Naive B cell (primary cell): Measurements from ENCODE around the gene GTF3C6. TPM values are rescaled to one million over a fixed set of nuclear protein-coding genes. Genes with fewer than 3 reads are reported as not detected.
"Not testable (repeated sequence)": the region's sequence is repeated elsewhere in the genome, so short reads cannot be mapped to it uniquely, and the experiment has no call there.

ENCODE experiments used
- ATAC-seq, 2 donors: fragments of 150-1000 bp; cut with Tn5 transposase; 2 replicates each; pipeline ENCODE4 v1.10.0; 2021; ENCODE audit warnings: low read depth in 2 of 2, mild to moderate bottlenecking in 2 of 2, moderate library complexity in 2 of 2
- DNase-seq: peaks from one replicate; pipeline ENCODE4 v3.0.0; 2022
- H3K27ac Mint-ChIP-seq, 6 donors: one replicate each; pipeline ENCODE4 v1.8.0; 2020 to 2022; ENCODE audit warnings: mild to moderate bottlenecking in 6 of 6, mixed read lengths in 6 of 6, moderate library complexity in 5 of 6, inconsistent platforms in 2 of 6
- H3K27me3 Mint-ChIP-seq, 3 donors: one replicate each; pipeline ENCODE4 v1.8.0; 2021 to 2022; ENCODE audit warnings: mixed read lengths in 3 of 3, mild to moderate bottlenecking in 1 of 3
- H3K36me3 Mint-ChIP-seq, 2 donors: one replicate each; pipeline ENCODE4 v1.8.0; 2020 to 2022; ENCODE audit warnings: mixed read lengths in 2 of 2, inconsistent platforms in 1 of 2, mild to moderate bottlenecking in 1 of 2
- H3K4me1 Mint-ChIP-seq, 3 donors: one replicate each; pipeline ENCODE4 v1.8.0; 2020 to 2022; ENCODE audit warnings: mixed read lengths in 3 of 3, inconsistent platforms in 1 of 3, mild to moderate bottlenecking in 1 of 3, moderate library complexity in 1 of 3
- H3K4me3 Mint-ChIP-seq, 8 donors: one replicate each; pipeline ENCODE4 v1.8.0; 2020 to 2022; ENCODE audit warnings: mild to moderate bottlenecking in 8 of 8, mixed read lengths in 8 of 8, moderate library complexity in 8 of 8, inconsistent platforms in 2 of 8
- H3K9me3 Mint-ChIP-seq, 7 donors: one replicate each; pipeline ENCODE4 v1.8.0; 2020 to 2022; ENCODE audit warnings: mixed read lengths in 7 of 7, mild to moderate bottlenecking in 5 of 7, inconsistent platforms in 2 of 7, moderate library complexity in 1 of 7
- polyA plus RNA-seq, 6 donors: library from polyadenylated mRNA; unstranded; fragments of 300-500 nt; fragmentation: Illumina TruSeq; gene quantifications; one replicate each; pipeline ENCODE4 v1.2.3, GENCODE V29; 2021; ENCODE audit warnings: low read depth in 6 of 6

Gene GTF3C6
- polyA plus RNA-seq, 6 donors from 2014 or later: 90.8 to 109 (median 101) TPM

DNA sequence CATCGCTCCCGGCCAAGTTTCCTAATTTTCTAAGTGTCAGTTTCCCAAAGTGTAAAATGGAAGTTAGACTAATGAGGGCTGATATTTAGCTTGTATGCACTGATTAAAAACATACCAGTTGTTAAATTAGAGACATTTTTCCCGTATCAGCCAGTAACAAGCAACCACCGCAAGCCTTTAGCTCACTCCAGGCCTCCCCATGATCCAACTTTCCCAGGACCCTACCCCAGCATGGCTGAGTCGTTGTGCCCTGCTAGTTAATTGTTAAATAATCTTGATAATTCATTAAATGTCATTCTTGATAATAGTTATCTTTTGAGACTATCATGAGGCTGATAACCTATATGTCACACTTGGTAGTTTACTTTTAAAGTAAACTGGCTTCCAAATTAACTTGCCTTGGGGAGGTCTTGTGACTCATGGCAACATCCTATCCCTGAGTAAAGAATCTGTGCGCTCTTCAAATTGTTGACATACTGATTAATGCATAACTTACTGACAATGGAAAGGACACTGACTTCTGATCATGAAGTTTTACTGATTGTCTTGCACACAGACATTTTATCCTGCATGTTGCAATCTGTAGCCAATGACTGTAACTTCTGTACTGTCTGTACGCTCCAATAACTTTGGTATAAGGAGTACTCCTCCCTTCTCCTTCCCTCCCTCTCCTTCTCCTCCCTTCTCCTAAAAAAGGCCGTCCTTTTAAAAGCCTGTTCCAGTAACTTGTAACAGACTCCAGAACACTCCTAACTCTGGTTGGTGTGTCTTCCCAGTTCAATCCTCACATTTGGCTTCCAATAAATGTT is 6.3 kb upstream of the GTF3C6 start:
- no peak for DNase-seq
- no peaks in the 10 kb centered on the region for H3K36me3 Mint-ChIP-seq
- H3K4me1 Mint-ChIP-seq: peaks cover 0 to 3% (median 2%) of the 10 kb centered on the region in 3 donors
- no peak overlapping the region for H3K27ac Mint-ChIP-seq
- no peak overlapping the region for H3K4me3 Mint-ChIP-seq
- H3K9me3 Mint-ChIP-seq: no peaks in the 10 kb centered on the region
- peaks cover 0 to 6% (median 0%) of the 10 kb centered on the region in 3 donors for H3K27me3 Mint-ChIP-seq
- ATAC-seq: no peak

- peaks cover 0 to 6% (median 0%) of the 10 kb centered on the region in 3 donors for H3K27me3 Mint-ChIP-seq
- ATAC-seq: no peak
- H3K9me3 Mint-ChIP-seq: no peaks in the 10 kb centered on the region
- peak overlapping the region in 1 of 8 donors; percentile 24 for H3K4me3 Mint-ChIP-seq
- H3K27ac Mint-ChIP-seq: no peak overlapping the region
- peaks cover 3 to 10% (median 6%) of the 10 kb centered on the region in 3 donors for H3K4me1 Mint-ChIP-seq
- no peak for DNase-seq
- no peaks in the 10 kb centered on the region for H3K36me3 Mint-ChIP-seq
These were observed 4.7 kb upstream of the GTF3C6 start for GRCh38 chr6:110953633-110954303.

- Mint-ChIP-seq H3K27me3 (no peaks in the 10 kb centered on the region), H3K4me1 (peaks cover 3 to 20% (median 6%) of the 10 kb centered on the region in 3 donors), H3K36me3 (peaks cover 0 to 8% of the 10 kb centered on the region in 2 donors), H3K4me3 (peak overlapping the region in 3 of 8 donors; percentile 15 to 78 (median 51)), H3K27ac (peak overlapping the region in 2 of 6 donors; percentile 61 to 78), H3K9me3 (no peaks in the 10 kb centered on the region)
- no peak for DNase-seq
- no peak for ATAC-seq
These were observed 1.5 kb downstream of the GTF3C6 start for GRCh38 chr6:110960014-110960390.

GRCh38 chr6:110962636-110963035 is 4.1 kb downstream of the GTF3C6 start:
- H3K9me3 Mint-ChIP-seq, H3K4me3 Mint-ChIP-seq, DNase-seq, ATAC-seq, H3K27me3 Mint-ChIP-seq: not testable (repeated sequence)
- Mint-ChIP-seq H3K27ac (peak overlapping the region in 1 of 6 donors; percentile 84), H3K4me1 (peaks cover 0 to 20% (median 3%) of the 10 kb centered on the region in 3 donors), H3K36me3 (peaks cover 11 to 19% of the 10 kb centered on the region in 2 donors)

DNA sequence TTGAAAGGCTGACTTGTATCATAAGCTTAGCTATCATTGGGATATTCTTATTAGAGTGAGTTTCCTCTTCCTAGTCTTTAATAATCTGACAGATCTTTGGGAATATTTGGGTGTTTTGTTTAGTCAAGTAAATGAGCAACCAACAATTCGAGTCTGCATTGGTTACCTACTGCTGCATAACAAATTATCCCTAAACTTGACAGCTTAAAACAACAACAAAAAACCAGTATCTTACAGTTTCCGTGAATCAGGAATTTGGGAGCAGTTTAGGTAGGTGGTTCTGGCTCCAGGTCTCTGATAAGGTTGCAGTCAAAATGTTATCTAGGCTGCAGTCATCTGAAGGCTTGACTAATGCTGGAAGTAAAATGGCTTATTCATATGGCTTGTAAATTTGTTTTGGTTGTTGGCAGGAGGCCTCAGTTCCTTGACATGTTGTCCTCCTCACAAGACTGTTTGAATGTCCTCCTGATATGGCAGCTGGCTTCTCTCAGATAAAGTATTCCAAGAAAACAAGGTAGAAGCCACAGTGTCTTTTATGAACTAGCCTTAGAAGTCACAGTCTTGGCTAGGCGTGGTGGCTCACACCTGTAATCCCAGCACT is 7.2 kb downstream of the GTF3C6 start:
- Mint-ChIP-seq H3K27ac (no peak overlapping the region), H3K36me3 (peaks cover 14 to 19% of the 10 kb centered on the region in 2 donors), H3K27me3 (no peaks in the 10 kb centered on the region), H3K4me3 (no peak overlapping the region), H3K4me1 (no peaks in the 10 kb centered on the region), H3K9me3 (no peaks in the 10 kb centered on the region)
- no peak for ATAC-seq
- DNase-seq: no peak

DNA sequence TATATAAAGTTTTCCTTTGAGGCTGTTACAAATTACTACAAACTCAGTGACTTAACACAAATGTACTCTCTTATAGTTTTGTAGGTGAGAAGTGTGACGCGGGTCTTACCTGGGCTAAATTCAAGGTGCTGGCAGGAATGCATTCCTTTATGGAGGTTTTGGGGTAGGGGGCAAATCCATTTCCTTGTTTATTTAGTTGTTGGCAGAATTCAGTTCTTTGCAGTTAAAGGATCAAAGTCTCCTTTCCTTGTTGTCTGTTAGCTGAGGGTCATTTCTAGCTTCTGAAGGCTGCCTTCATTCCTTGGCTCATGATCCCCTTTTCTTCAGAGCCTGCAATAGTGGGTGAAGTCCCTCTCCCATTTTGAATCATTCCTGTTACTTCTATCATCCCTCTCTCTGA is 10.2 kb downstream of the GTF3C6 start:
- ATAC-seq, DNase-seq, H3K27me3 Mint-ChIP-seq, H3K4me1 Mint-ChIP-seq, H3K27ac Mint-ChIP-seq, H3K9me3 Mint-ChIP-seq, H3K4me3 Mint-ChIP-seq: not testable (repeated sequence)
- H3K36me3 Mint-ChIP-seq: peaks cover 11 to 14% of the 10 kb centered on the region in 2 donors

DNA sequence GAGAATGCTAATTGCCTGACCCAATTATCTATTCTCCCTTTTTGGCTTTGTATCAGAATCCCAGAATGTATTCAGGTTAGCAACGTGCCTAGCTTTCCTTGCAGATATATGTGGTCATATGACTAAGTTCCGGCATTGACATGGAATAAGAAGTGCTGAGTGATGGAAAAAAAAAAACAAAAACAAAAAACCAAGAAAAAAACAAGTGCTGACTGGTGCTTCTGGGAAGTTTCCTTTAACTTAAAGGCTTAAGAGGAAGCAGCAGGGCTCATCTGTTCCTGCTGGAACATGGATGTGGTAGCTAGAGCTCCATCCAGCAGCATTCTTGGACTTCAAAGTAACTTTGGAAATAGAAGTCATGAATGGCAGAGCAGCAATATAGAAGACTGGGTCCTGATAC is 13.0 kb downstream of the GTF3C6 start:
- no peaks in the 10 kb centered on the region for H3K27me3 Mint-ChIP-seq
- DNase-seq (no peak), ATAC-seq (no peak)
- no peak overlapping the region for H3K27ac Mint-ChIP-seq
- H3K4me1 Mint-ChIP-seq: peaks cover 0 to 3% (median 0%) of the 10 kb centered on the region in 3 donors
- H3K36me3 Mint-ChIP-seq: peaks cover 6 to 7% of the 10 kb centered on the region in 2 donors
- no peaks in the 10 kb centered on the region for H3K9me3 Mint-ChIP-seq
- H3K4me3 Mint-ChIP-seq: no peak overlapping the region

DNA sequence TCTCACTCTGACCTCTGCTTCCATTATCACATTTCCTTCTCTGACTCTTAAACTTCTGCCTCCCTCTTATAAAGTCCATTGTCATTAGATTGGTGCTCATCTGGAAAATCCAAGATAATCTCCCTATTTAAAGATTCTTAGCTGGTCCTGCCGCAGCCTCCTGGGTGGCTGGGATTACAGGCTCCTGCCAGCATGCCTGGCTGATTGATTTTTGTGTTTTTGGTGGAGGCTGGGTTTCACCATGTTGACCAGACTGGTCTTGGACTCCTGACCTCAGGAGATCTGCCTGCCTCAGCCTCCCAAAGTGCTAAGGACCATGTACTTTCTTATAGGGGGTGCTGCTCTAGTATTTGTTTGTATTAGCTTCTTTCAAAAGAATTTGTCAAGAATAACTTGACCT is 18.1 kb downstream of the GTF3C6 start:
- peaks cover 0 to 3% (median 0%) of the 10 kb centered on the region in 7 donors for H3K9me3 Mint-ChIP-seq
- H3K36me3 Mint-ChIP-seq: peaks cover 0 to 9% of the 10 kb centered on the region in 2 donors
- H3K4me3 Mint-ChIP-seq: peak overlapping the region in 1 of 8 donors; percentile 55
- peaks cover 13 to 17% (median 13%) of the 10 kb centered on the region in 3 donors for H3K4me1 Mint-ChIP-seq
- peak overlapping the region in 1 of 6 donors; percentile 12 for H3K27ac Mint-ChIP-seq
- ATAC-seq (no peak), DNase-seq (no peak)
- no peaks in the 10 kb centered on the region for H3K27me3 Mint-ChIP-seq

- peak overlapping the region in 2 of 8 donors; percentile 9 to 94 for H3K4me3 Mint-ChIP-seq
- H3K27me3 Mint-ChIP-seq: no peaks in the 10 kb centered on the region
- DNase-seq: no peak
- H3K27ac Mint-ChIP-seq: peak overlapping the region in 3 of 6 donors; percentile 7 to 39 (median 16)
- peaks cover 0 to 3% (median 0%) of the 10 kb centered on the region in 7 donors for H3K9me3 Mint-ChIP-seq
- no peak for ATAC-seq
- H3K4me1 Mint-ChIP-seq: peaks cover 25 to 34% (median 32%) of the 10 kb centered on the region in 3 donors
- peaks cover 0 to 9% of the 10 kb centered on the region in 2 donors for H3K36me3 Mint-ChIP-seq
These were observed 21.1 kb downstream of the GTF3C6 start for GRCh38 chr6:110979565-110980101.

DNA sequence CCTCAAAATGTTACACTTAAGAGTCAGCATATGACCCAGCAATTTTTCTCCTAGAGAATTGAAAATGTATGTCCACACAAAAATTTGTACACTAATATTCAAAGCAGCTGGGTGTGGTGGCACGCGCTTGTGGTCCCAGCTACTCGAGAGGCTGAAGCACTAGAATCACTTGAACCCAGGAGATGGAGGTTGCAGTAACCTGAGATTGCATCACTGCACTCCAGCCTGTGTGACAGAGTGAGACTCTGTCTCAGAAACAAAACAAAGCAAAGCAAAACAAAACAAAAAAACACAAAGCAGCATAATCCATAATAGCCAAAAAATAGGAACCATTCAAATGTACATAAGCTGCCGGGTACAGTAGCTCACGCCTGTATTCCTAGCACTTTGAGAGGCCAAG is 21.7 kb downstream of the GTF3C6 start:
- H3K27ac Mint-ChIP-seq: peak overlapping the region in 4 of 6 donors; percentile 34 to 99 (median 60)
- ATAC-seq (no peak), DNase-seq (no peak)
- H3K27me3 Mint-ChIP-seq: no peaks in the 10 kb centered on the region
- H3K36me3 Mint-ChIP-seq: peaks cover 0 to 9% of the 10 kb centered on the region in 2 donors
- H3K4me3 Mint-ChIP-seq: peak overlapping the region; percentile 54 to 100 (median 96)
- H3K4me1 Mint-ChIP-seq: peaks cover 25 to 34% (median 32%) of the 10 kb centered on the region in 3 donors
- H3K9me3 Mint-ChIP-seq: peaks cover 0 to 3% (median 0%) of the 10 kb centered on the region in 7 donors

DNA sequence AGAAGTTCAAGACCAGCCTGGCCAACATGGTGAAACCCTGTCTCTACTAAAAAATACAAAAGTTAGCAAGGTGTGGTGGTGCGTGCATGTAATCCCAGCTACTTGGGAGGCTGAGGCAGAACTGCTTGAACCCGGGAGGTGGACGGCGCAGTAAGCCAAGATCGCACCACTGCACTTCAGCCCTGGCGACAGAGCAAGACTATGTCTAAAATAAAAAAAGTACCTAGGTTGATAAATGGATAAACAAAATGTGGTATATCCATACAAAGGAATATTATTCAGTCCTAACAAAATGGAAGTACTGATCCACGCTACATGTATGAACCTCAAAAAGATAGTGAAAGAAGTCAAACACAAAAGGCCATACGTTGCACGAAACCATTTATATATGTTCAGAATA is 22.1 kb downstream of the GTF3C6 start:
- ATAC-seq: no peak
- peaks cover 2 to 9% of the 10 kb centered on the region in 2 donors for H3K36me3 Mint-ChIP-seq
- no peaks in the 10 kb centered on the region for H3K27me3 Mint-ChIP-seq
- no peak for DNase-seq
- H3K27ac Mint-ChIP-seq: peak overlapping the region; percentile 94 to 100 (median 100)
- H3K4me1 Mint-ChIP-seq: peaks cover 25 to 35% (median 32%) of the 10 kb centered on the region in 3 donors
- H3K9me3 Mint-ChIP-seq: peaks cover 0 to 3% (median 0%) of the 10 kb centered on the region in 7 donors
- H3K4me3 Mint-ChIP-seq: peak overlapping the region; percentile 94 to 100 (median 99)

DNA sequence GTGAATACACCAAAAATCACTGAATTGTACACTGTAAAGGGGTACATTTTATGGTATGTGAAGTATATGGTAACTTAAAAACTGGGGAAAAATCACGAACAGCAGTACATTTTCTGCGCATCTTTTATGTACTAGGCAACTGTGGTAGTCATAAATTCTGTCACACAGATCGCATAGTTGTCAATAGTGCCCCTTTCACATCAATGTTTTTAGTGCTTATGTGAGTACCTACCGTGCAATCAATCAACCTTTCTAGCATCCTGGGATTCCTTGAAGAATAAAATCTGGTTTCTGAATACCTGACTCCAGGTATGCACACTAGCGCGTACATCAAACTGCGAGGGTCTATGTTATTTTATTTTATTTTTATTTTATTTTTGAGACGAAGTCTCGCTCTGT is 22.7 kb downstream of the GTF3C6 start:
- Mint-ChIP-seq H3K36me3 (peaks cover 7 to 14% of the 10 kb centered on the region in 2 donors), H3K4me3 (peak overlapping the region; percentile 94 to 100 (median 99)), H3K27me3 (no peaks in the 10 kb centered on the region), H3K27ac (peak overlapping the region; percentile 99 to 100 (median 100)), H3K9me3 (peaks cover 0 to 3% (median 0%) of the 10 kb centered on the region in 7 donors), H3K4me1 (peaks cover 29 to 41% (median 35%) of the 10 kb centered on the region in 3 donors)
- ATAC-seq (no peak), DNase-seq (no peak)
